K562 (cell line): ENCODE data around the gene FDX2. TPM values are rescaled to one million over a fixed set of nuclear protein-coding genes. Genes with fewer than 3 reads are reported as not detected.

Source experiments
- ARID2 ChIP-seq: fragments of 450-650 bp; IDR thresholded peaks from 2 replicates; pipeline ENCODE4 v1.6.1; 2017; ENCODE audit warnings: antibody characterized with exemption, mild to moderate bottlenecking
- BRCA1 ChIP-seq, 2 experiments: fragments of 450-650 bp in 1 of 2; sonication (generic) in 1 of 2; formaldehyde crosslinking in 1 of 2; IDR thresholded peaks; 2 replicates each; pipeline versions ENCODE4 v1.5.0 to v1.6.1; 2017 to 2020; ENCODE audit warnings: mild to moderate bottlenecking in 1 of 2, missing genetic modification reagents in 1 of 2
- CLOCK ChIP-seq: fragments of 250-450 bp; sonication (Bioruptor Pico); IDR thresholded peaks from 2 replicates; pipeline ENCODE4 v1.4.0; 2020; ENCODE audit warnings: mild to moderate bottlenecking, moderate library complexity, borderline replicate concordance
- IRF9 ChIP-seq: fragments of 450-650 bp; IDR thresholded peaks from 2 replicates; pipeline ENCODE4 v1.6.1; 2016; ENCODE audit warnings: missing biosample characterization, missing genetic modification characterization
- MECOM ChIP-seq: fragments of 250-450 bp; sonication (Bioruptor Pico); IDR thresholded peaks from 2 replicates; pipeline ENCODE4 v1.8.0; 2022; ENCODE audit warnings: inconsistent platforms
- MLLT1 ChIP-seq, 2 experiments: fragments of 450-650 bp; IDR thresholded peaks; 2 replicates each; pipeline ENCODE4 v1.6.1; 2016
- RBM25 ChIP-seq: fragments of 200-400 bp; formaldehyde crosslinking; IDR thresholded peaks from 2 replicates; pipeline ENCODE4 v1.6.1; 2018; ENCODE audit warnings: low read length, low read depth, moderate library complexity; ENCODE audit not compliant: severe bottlenecking
- SNRNP70 ChIP-seq: fragments of 200-400 bp; formaldehyde crosslinking; optimal IDR thresholded peaks from 2 replicates; pipeline ENCODE3; 2017; ENCODE audit warnings: low read depth, low read length
- TAF7 ChIP-seq: fragments of 450-650 bp; IDR thresholded peaks from 2 replicates; pipeline ENCODE4 v1.6.1; 2016; ENCODE audit warnings: missing genetic modification characterization, missing compliant biosample characterization
- TARDBP ChIP-seq: fragments of 450-650 bp; IDR thresholded peaks from 2 replicates; pipeline ENCODE4 v1.6.1; 2016
- TCF7 ChIP-seq: sonication (generic); IDR thresholded peaks from 2 replicates; pipeline ENCODE4 v1.6.1; 2016; ENCODE audit warnings: antibody characterized with exemption, borderline replicate concordance
- USF1 ChIP-seq: sonication (generic); formaldehyde crosslinking; IDR thresholded peaks from 2 replicates; pipeline ENCODE4 v1.9.0; 2022; ENCODE audit warnings: mild to moderate bottlenecking, missing genetic modification reagents
- ZKSCAN8 ChIP-seq: fragments of 200-800 bp; sonication (Bioruptor generic); IDR thresholded peaks from 2 replicates; pipeline ENCODE4 v1.6.1; 2016; ENCODE audit warnings: missing genetic modification characterization, missing compliant biosample characterization
- ZNF431 ChIP-seq: sonication (generic); formaldehyde crosslinking; IDR thresholded peaks from 2 replicates; pipeline ENCODE4 v1.8.0; 2022; ENCODE audit warnings: mild to moderate bottlenecking, missing genetic modification reagents
- polyA plus RNA-seq, 8 experiments: library from polyadenylated mRNA; depleted of rRNA in 4 of 8; stranded (reverse) in 5 of 8; unstranded in 3 of 8; fragments of >200 nt; fragmentation: Nextera tagmentation in 2 of 8; fragmentation: Illumina TruSeq in 1 of 8; extraction: Ambion mirVana in 2 of 8; extraction: Trizol in 1 of 8; gene quantifications; 2 replicates each; pipeline versions ENCODE4 v1.2.1 to v1.2.3, GENCODE V29; 2011 to 2014; ENCODE audit warnings: inconsistent platforms in 1 of 8, missing spikeins in 1 of 8
- total RNA-seq, 7 experiments: library from RNA; depleted of rRNA in 6 of 7; stranded (reverse); fragments of >200 nt in 6 of 7; fragmentation: Illumina TruSeq in 2 of 7; extraction: Trizol in 2 of 7; gene quantifications; 2 replicates each; pipeline versions ENCODE4 v1.2.1 to v1.2.3, GENCODE V29; 2011 to 2021; ENCODE audit warnings: low replicate concordance in 1 of 7
- TF ChIP-seq, protein P1 (sequence below), 2 experiments: IDR thresholded peaks; 2 replicates each; pipeline ENCODE4 v1.6.1; 2012; ENCODE audit warnings: improper control_type of control experiment in 2 of 2, low read depth in 2 of 2, low read length in 2 of 2, borderline replicate concordance in 1 of 2

The FDX2 gene
- total and polyA plus RNA-seq, 9 of the 15 experiments (the other 6 are each of a cell fraction or from before 2014, with no cell fraction given) = 2.5 to 49.8 (median 29.7) TPM

DNA sequence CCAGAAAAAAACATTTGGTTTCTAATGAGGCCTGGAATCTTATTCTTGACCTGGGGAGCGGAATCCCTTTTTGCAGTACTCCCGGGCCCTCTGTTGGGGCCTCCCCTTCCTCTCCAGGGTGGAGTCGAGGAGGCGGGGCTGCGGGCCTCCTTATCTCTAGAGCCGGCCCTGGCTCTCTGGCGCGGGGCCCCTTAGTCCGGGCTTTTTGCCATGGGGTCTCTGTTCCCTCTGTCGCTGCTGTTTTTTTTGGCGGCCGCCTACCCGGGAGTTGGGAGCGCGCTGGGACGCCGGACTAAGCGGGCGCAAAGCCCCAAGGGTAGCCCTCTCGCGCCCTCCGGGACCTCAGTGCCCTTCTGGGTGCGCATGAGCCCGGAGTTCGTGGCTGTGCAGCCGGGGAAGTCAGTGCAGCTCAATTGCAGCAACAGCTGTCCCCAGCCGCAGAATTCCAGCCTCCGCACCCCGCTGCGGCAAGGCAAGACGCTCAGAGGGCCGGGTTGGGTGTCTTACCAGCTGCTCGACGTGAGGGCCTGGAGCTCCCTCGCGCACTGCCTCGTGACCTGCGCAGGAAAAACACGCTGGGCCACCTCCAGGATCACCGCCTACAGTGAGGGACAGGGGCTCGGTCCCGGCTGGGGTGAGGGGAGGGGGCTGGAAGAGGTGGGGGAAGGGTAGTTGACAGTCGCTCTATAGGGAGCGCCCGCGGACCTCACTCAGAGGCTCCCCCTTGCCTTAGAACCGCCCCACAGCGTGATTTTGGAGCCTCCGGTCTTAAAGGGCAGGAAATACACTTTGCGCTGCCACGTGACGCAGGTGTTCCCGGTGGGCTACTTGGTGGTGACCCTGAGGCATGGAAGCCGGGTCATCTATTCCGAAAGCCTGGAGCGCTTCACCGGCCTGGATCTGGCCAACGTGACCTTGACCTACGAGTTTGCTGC lies 28.7 kb downstream of the FDX2 start, which contains the start of gene ICAM4 (continued):
- TF ChIP-seq BRCA1 (IDR thresholded peaks at IDR 0.05) = no peak
- TF ChIP-seq BRCA1 (CRISPR knock-in tag; IDR thresholded peaks at IDR 0.05) = no peak
- TF ChIP-seq CLOCK (CRISPR knock-in tag) = no peak
- TF ChIP-seq SNRNP70 = no peak
- no peak for TF ChIP-seq ZKSCAN8 (CRISPR knock-in tag)
- TF ChIP-seq TAF7 (tag) = no peak
- TF ChIP-seq, protein P1, sequence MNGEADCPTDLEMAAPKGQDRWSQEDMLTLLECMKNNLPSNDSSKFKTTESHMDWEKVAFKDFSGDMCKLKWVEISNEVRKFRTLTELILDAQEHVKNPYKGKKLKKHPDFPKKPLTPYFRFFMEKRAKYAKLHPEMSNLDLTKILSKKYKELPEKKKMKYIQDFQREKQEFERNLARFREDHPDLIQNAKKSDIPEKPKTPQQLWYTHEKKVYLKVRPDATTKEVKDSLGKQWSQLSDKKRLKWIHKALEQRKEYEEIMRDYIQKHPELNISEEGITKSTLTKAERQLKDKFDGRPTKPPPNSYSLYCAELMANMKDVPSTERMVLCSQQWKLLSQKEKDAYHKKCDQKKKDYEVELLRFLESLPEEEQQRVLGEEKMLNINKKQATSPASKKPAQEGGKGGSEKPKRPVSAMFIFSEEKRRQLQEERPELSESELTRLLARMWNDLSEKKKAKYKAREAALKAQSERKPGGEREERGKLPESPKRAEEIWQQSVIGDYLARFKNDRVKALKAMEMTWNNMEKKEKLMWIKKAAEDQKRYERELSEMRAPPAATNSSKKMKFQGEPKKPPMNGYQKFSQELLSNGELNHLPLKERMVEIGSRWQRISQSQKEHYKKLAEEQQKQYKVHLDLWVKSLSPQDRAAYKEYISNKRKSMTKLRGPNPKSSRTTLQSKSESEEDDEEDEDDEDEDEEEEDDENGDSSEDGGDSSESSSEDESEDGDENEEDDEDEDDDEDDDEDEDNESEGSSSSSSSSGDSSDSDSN (IDR thresholded peaks at IDR 0.05; ENCODE audit: borderline replicate concordance in 1 of 2, low read depth in 2 of 2, low read length in 2 of 2) = peak; percentile 16 to 60; a peak in 3 of 4 replicates
- no peak for TF ChIP-seq MECOM (CRISPR knock-in tag)
- no peak for TF ChIP-seq ZNF431 (CRISPR knock-in tag)
- TF ChIP-seq MLLT1 (IDR thresholded peaks at IDR 0.05) = peak in 1 of 2 experiments; percentile 81; a peak in 2 of 4 replicates
- TF ChIP-seq ARID2 = 0 out of 2 replicates have a peak, but pooled peaks have one; percentile 28
- 0 out of 2 replicates have a peak, but pooled peaks have one; percentile 67 for TF ChIP-seq TARDBP
- no peak for TF ChIP-seq IRF9 (tag)
- peak; percentile 22; the same call in 1 of the 2 replicates for TF ChIP-seq TCF7
- TF ChIP-seq USF1 = peak; percentile 83
- no peak for TF ChIP-seq RBM25
